ENCODE measurements around the gene CD151.

CD151 gene

GRCh38 chr11:832529-833113 is at the start of gene CD151:
CD151 (plus strand) TSS chr11:832952; CDS start chr11:836070, 3,118 bp downstream.
- DNase-seq (ENCODE audit: low read depth in 2 of 2) = peak in 1 of 2 donors; percentile 50

GRCh38 chr11:783581-784015 is 49.2 kb upstream of the CD151 start:
- no peak for DNase-seq (ENCODE audit: low read depth in 2 of 2)

GRCh38 chr11:786235-787083 is 46.3 kb upstream of the CD151 start:
- no peak for DNase-seq (ENCODE audit: low read depth in 2 of 2)

- DNase-seq (ENCODE audit: low read depth in 2 of 2) = no peak
These were observed 45.6 kb upstream of the CD151 start for GRCh38 chr11:787084-787675.

- no peak for DNase-seq (ENCODE audit: low read depth in 2 of 2)
These were observed 44.6 kb upstream of the CD151 start for GRCh38 chr11:788009-788640.

GRCh38 chr11:788953-789940 is 43.5 kb upstream of the CD151 start:
- no peak for DNase-seq (ENCODE audit: low read depth in 2 of 2)

GRCh38 chr11:789943-790342 is 42.8 kb upstream of the CD151 start, which contains the start of gene CEND1:
CEND1 (minus strand) TSS chr11:790090; CDS start chr11:788576, 1,514 bp downstream.
- DNase-seq (ENCODE audit: low read depth in 2 of 2) = no peak

- DNase-seq (ENCODE audit: low read depth in 2 of 2) = no peak
These were observed 41.8 kb upstream of the CD151 start for GRCh38 chr11:790721-791564.

GRCh38 chr11:791658-792534 is 40.9 kb upstream of the CD151 start:
- no peak for DNase-seq (ENCODE audit: low read depth in 2 of 2)

GRCh38 chr11:792535-792821 is 40.3 kb upstream of the CD151 start:
- DNase-seq (ENCODE audit: low read depth in 2 of 2) = no peak

- no peak for DNase-seq (ENCODE audit: low read depth in 2 of 2)
These were observed 39.9 kb upstream of the CD151 start for GRCh38 chr11:792873-793272.

GRCh38 chr11:793556-793955 is 39.2 kb upstream of the CD151 start:
- no peak for DNase-seq (ENCODE audit: low read depth in 2 of 2)

GRCh38 chr11:794013-794765 is 38.6 kb upstream of the CD151 start:
- no peak for DNase-seq (ENCODE audit: low read depth in 2 of 2)

GRCh38 chr11:794766-795633 is 37.8 kb upstream of the CD151 start:
- DNase-seq (ENCODE audit: low read depth in 2 of 2) = no peak

GRCh38 chr11:795634-796564 is 36.9 kb upstream of the CD151 start:
- peak; percentile 82 for DNase-seq (ENCODE audit: low read depth in 2 of 2)

- no peak for DNase-seq (ENCODE audit: low read depth in 2 of 2)
These were observed 36.0 kb upstream of the CD151 start for GRCh38 chr11:796565-797295.

Data from stimulated activated CD8-positive, alpha-beta memory T cell treated with anti-CD3 and anti-CD28 coated beads, Interleukin-7, amount 100 ng/mL, for 4 hours (primary cell).